Omental fat pad (tissue), 4 donors: ENCODE measurements around the gene ISYNA1. TPM values are rescaled to one million over a fixed set of nuclear protein-coding genes. Genes with fewer than 3 reads are reported as not detected.

Source experiments
- ATAC-seq: fragments of 150-250 bp; one replicate; pipeline ENCODE4 v1.9.1; 2016; ENCODE audit warnings: mild to moderate bottlenecking, moderate library complexity; ENCODE audit not compliant: low FRiP score
- DNase-seq: peaks from one replicate; pipeline ENCODE4 v3.0.0-alpha.2; 2019; ENCODE audit warnings: low spot score
- total RNA-seq, 4 donors: library from RNA; depleted of rRNA; stranded (reverse); fragments of >200 nt; gene quantifications; one replicate each; pipeline ENCODE4 v1.1.0, GENCODE V29; 2016
- TF ChIP-seq, protein P1 (sequence below), 3 donors: fragments of 450-650 bp; IDR thresholded peaks; one replicate each; pipeline ENCODE4 v1.5.1; 2016 to 2017; ENCODE audit warnings: antibody characterized with exemption in 3 of 3, mild to moderate bottlenecking in 3 of 3, moderate library complexity in 2 of 3

ISYNA1 gene
- total RNA-seq, 4 donors from 2014 or later = 20.0 to 36.7 (median 29.8) TPM

DNA sequence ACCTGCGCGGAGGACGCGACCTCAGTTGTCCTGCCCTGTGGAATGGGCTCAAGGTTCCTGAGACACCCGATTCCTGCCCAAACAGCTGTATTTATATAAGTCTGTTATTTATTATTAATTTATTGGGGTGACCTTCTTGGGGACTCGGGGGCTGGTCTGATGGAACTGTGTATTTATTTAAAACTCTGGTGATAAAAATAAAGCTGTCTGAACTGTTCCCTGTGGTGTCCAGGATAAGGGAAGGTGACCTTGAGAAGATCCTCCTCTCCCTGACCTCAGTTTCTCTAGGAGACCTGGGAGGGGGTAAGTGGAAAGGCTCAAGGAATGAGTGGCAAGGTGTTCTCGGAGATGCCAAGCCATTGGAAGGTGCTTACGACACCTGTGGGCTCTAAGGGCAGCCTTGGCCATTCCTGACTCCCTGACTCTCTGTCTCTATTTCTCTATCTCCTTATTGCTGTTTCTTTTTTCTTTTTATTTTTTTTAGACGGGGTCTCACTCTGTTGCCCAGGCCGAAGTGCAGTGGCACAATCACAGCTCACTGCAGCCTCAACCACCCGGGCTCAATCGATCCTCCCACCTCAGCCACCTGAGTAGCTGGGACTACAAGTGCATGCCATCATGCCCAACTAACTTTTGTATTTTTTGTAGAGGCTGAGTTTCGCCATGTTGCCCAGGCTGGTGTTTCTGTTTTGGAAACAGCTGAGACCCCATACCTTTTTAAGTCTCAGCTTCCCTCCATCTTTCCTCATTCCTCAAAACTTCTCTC lies 48.8 kb downstream of the ISYNA1 start:
- TF ChIP-seq, protein P1, sequence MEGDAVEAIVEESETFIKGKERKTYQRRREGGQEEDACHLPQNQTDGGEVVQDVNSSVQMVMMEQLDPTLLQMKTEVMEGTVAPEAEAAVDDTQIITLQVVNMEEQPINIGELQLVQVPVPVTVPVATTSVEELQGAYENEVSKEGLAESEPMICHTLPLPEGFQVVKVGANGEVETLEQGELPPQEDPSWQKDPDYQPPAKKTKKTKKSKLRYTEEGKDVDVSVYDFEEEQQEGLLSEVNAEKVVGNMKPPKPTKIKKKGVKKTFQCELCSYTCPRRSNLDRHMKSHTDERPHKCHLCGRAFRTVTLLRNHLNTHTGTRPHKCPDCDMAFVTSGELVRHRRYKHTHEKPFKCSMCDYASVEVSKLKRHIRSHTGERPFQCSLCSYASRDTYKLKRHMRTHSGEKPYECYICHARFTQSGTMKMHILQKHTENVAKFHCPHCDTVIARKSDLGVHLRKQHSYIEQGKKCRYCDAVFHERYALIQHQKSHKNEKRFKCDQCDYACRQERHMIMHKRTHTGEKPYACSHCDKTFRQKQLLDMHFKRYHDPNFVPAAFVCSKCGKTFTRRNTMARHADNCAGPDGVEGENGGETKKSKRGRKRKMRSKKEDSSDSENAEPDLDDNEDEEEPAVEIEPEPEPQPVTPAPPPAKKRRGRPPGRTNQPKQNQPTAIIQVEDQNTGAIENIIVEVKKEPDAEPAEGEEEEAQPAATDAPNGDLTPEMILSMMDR (IDR thresholded peaks at IDR 0.05) = no peak
- DNase-seq = no peak
- no peak for ATAC-seq

DNA sequence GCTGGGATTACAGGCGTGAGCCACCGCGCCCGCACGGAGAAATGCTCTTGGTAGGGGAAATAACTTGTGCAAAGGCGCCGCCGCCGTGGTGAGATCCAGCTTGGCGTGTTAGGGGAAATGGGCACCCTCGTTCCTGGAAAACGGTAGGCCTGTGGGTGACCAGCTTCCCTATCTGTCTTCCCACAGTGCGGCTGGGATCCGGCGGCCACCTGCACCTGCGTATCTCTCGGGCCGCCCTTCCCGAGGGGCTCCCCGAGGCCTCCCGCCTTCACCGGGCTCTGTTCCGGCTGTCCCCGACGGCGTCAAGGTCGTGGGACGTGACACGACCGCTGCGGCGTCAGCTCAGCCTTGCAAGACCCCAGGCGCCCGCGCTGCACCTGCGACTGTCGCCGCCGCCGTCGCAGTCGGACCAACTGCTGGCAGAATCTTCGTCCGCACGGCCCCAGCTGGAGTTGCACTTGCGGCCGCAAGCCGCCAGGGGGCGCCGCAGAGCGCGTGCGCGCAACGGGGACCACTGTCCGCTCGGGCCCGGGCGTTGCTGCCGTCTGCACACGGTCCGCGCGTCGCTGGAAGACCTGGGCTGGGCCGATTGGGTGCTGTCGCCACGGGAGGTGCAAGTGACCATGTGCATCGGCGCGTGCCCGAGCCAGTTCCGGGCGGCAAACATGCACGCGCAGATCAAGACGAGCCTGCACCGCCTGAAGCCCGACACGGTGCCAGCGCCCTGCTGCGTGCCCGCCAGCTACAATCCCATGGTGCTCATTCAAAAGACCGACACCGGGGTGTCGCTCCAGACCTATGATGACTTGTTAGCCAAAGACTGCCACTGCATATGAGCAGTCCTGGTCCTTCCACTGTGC lies 49.6 kb downstream of the ISYNA1 start:
- TF ChIP-seq, protein P1 (IDR thresholded peaks at IDR 0.05) = peak in 2 of 3 donors; percentile 93 to 95
- ATAC-seq = peak; percentile 84
- no peak for DNase-seq

DNA sequence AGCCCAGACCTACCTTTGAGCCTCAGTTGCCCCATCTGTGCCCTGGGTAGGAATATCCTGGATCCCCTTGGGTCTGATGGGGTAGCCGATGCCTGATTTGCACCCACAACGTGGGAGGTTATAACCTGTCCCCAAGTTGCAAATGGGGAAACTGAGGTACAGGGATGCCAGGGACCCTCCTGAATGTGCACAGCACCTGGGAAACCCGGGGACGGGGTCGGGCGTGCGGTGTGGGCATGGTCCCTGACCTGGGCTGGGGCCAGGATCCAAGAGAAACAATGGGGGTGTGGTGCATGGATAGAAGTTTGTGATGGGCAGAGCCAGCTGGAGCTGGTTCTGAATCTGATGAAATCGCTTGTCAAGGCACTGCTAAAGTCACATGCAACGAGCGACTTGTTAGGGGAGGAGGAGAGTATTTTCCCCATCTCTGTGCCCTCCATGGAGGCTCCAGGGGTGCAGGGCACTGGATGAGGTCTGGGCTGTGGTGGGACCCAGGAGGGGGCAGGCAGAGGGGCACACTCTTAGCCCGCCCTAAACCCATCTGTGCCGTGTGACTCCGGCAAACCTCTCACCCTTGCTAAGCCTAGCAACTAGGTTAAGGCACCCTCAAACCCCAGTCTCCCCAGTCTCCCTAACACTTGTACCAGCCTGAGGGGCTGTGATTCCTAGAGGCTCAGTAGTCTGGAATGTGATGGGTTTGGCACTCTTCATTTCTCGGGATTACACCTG lies 51.2 kb downstream of the ISYNA1 start:
- TF ChIP-seq, protein P1 (IDR thresholded peaks at IDR 0.05) = no peak
- DNase-seq (no peak), ATAC-seq (no peak)

DNA sequence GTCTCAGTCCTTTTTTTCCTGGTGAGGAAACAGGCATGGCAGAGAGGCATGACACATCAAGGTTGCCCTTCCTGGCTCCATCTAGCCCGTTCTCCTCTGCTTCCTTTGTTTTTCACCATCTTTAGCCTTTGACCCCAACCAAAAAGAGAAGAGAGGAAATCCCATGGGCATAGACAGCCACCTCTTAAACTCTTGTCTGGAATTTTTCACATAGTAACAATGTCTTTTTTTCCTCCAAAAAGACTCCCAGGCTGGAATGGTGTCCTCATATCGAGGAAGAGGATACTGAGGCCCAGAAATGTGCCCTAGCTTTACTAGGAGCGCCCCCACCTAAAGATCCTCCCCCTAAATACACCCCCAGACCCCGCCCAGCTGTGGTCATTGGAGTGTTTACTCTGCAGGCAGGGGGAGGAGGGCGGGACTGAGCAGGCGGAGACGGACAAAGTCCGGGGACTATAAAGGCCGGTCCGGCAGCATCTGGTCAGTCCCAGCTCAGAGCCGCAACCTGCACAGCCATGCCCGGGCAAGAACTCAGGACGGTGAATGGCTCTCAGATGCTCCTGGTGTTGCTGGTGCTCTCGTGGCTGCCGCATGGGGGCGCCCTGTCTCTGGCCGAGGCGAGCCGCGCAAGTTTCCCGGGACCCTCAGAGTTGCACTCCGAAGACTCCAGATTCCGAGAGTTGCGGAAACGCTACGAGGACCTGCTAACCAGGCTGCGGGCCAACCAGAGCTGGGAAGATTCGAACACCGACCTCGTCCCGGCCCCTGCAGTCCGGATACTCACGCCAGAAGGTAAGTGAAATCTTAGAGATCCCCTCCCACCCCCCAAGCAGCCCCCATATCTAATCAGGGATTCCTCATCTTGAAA lies 52.0 kb downstream of the ISYNA1 start, which contains the start of gene GDF15:
Gene GDF15, plus strand, starts transcription at position 484 of the 868 bp plus-strand sequence. Its CDS starts 32 bp downstream, at position 516.
- DNase-seq = no peak
- no peak for ATAC-seq
- TF ChIP-seq, protein P1 (IDR thresholded peaks at IDR 0.05) = no peak

DNA sequence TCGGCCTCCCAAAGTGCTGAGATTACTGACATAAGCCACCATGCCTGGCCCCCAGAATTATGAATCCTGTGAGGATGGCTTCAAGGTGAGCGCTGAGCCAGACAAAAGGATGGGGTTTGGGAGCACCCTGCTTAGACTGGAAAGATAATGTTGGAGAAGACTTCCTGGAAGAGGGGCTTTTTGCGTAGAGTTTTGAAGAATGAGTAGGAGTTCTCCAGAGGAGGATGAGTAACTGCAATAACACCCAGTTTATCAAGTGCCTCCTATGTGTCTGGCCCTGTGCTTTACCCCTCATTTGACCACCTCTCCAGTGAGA lies 52.6 kb downstream of the ISYNA1 start:
- ATAC-seq (no peak), DNase-seq (no peak)
- TF ChIP-seq, protein P1 (IDR thresholded peaks at IDR 0.05) = no peak

DNA sequence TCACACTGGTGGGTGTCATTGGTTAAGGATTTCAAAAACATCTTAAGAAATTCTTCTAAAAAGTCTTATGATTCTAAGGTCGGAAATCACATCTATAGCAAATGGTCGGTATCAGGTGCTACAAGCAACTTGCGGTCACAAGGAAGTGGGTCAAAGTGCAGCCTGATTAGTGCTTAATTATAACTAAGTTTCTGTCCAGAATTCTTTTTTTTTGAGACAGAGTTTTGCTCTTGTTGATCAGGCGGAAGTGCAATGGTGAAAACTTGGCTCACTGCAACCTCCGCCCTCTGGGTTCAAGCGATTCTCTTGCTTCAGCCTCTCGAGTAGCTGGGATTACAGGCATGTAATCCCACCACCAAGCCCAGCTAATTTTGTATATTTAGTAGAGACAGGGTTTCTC lies 53.2 kb downstream of the ISYNA1 start:
- no peak for ATAC-seq
- no peak for DNase-seq
- TF ChIP-seq, protein P1 (IDR thresholded peaks at IDR 0.05) = no peak
